ENCODE data around the gene FMNL2. TPM values are rescaled to one million over a fixed set of nuclear protein-coding genes. Genes with fewer than 3 reads are reported as not detected.

The FMNL2 gene
- total and polyA plus RNA-seq, 5 donors = 7.2 to 10.8 (median 9.4) TPM

GRCh38 chr2:152572031-152572430, 237.1 kb downstream of the FMNL2 start:
- ATAC-seq = no peak
- WGBS = 97% methylated on average over 1 of the region's 1 CpG
- no peaks in the 10 kb centered on the region for H3K9me3 ChIP-seq (ENCODE audit: control insufficient read depth, low read length)
- peaks cover 3% of the 10 kb centered on the region for H3K4me1 ChIP-seq (ENCODE audit: control insufficient read depth, insufficient read depth, low read length)
- H3K27me3 ChIP-seq (ENCODE audit: control insufficient read depth, insufficient read depth) = no peaks in the 10 kb centered on the region
- intact Hi-C loops (cut with DNase I) = loop anchor here in 1 of 4 donors (10.0 kb wide), 1 partner anchor 67 kb away; no protein-coding TSS in a partner anchor
- H3K4me3 ChIP-seq (ENCODE audit: low read length) = no peak overlapping the region
- no peak overlapping the region for H3K27ac ChIP-seq (ENCODE audit: low read length)
- DNase-seq = no peak

GRCh38 chr2:152573168-152573567, 238.2 kb downstream of the FMNL2 start:
- Histone ChIP-seq H3K27me3 (ENCODE audit: control insufficient read depth, insufficient read depth) (no peaks in the 10 kb centered on the region), H3K4me3 (ENCODE audit: low read length) (no peak overlapping the region), H3K4me1 (ENCODE audit: control insufficient read depth, insufficient read depth, low read length) (peaks cover 6% of the 10 kb centered on the region), H3K27ac (ENCODE audit: low read length) (no peak overlapping the region), H3K9me3 (ENCODE audit: control insufficient read depth, low read length) (no peaks in the 10 kb centered on the region)
- ATAC-seq (peak in 1 of 2 donors; percentile 21), DNase-seq (no peak)
- intact Hi-C loops (cut with DNase I) = loop anchor here in 1 of 4 donors (10.0 kb wide), 1 partner anchor 68 kb away; no protein-coding TSS in a partner anchor
- 65% methylated on average over 4 of the region's 4 CpGs for WGBS

- no peaks in the 10 kb centered on the region for H3K27me3 ChIP-seq (ENCODE audit: control insufficient read depth, insufficient read depth)
- peaks cover 2% of the 10 kb centered on the region for H3K4me1 ChIP-seq (ENCODE audit: control insufficient read depth, insufficient read depth, low read length)
- DNase-seq (no peak), ATAC-seq (no peak)
- H3K27ac ChIP-seq (ENCODE audit: low read length) = no peak overlapping the region
- 48% methylated on average over 1 of the region's 1 CpG for WGBS
- intact Hi-C loops (cut with DNase I) = loop anchor here in 1 of 4 donors (10.0 kb wide), 1 partner anchor 73 kb away; no protein-coding TSS in a partner anchor
- no peaks in the 10 kb centered on the region for H3K9me3 ChIP-seq (ENCODE audit: control insufficient read depth, low read length)
- H3K4me3 ChIP-seq (ENCODE audit: low read length) = no peak overlapping the region
Observed at GRCh38 chr2:152577579-152577978, 242.6 kb downstream of the FMNL2 start.

GRCh38 chr2:152578573-152578972, 243.6 kb downstream of the FMNL2 start:
- 78% methylated on average over 4 of the region's 4 CpGs for WGBS
- Histone ChIP-seq H3K4me1 (ENCODE audit: control insufficient read depth, insufficient read depth, low read length) (peaks cover 2% of the 10 kb centered on the region), H3K27me3 (ENCODE audit: control insufficient read depth, insufficient read depth) (no peaks in the 10 kb centered on the region), H3K9me3 (ENCODE audit: control insufficient read depth, low read length) (no peaks in the 10 kb centered on the region), H3K27ac (ENCODE audit: low read length) (no peak overlapping the region), H3K4me3 (ENCODE audit: low read length) (no peak overlapping the region)
- DNase-seq (no peak), ATAC-seq (no peak)
- intact Hi-C loops (cut with DNase I) = loop anchor here in 1 of 4 donors (10.0 kb wide), 1 partner anchor 74 kb away; no protein-coding TSS in a partner anchor

- ATAC-seq (no peak), DNase-seq (no peak)
- WGBS = 39% methylated on average over 3 of the region's 3 CpGs
- Histone ChIP-seq H3K4me3 (ENCODE audit: low read length) (no peak overlapping the region), H3K4me1 (ENCODE audit: control insufficient read depth, insufficient read depth, low read length) (peaks cover 2% of the 10 kb centered on the region), H3K27me3 (ENCODE audit: control insufficient read depth, insufficient read depth) (no peaks in the 10 kb centered on the region), H3K27ac (ENCODE audit: low read length) (no peak overlapping the region), H3K9me3 (ENCODE audit: control insufficient read depth, low read length) (no peaks in the 10 kb centered on the region)
- intact Hi-C loops (cut with DNase I) = no loop called here
Observed at GRCh38 chr2:152580714-152581113, 245.7 kb downstream of the FMNL2 start.

- no peak for DNase-seq
- Histone ChIP-seq H3K27me3 (ENCODE audit: control insufficient read depth, insufficient read depth) (no peaks in the 10 kb centered on the region), H3K9me3 (ENCODE audit: control insufficient read depth, low read length) (no peaks in the 10 kb centered on the region), H3K4me3 (ENCODE audit: low read length) (no peak overlapping the region), H3K27ac (ENCODE audit: low read length) (no peak overlapping the region), H3K4me1 (ENCODE audit: control insufficient read depth, insufficient read depth, low read length) (peaks cover 5% of the 10 kb centered on the region)
- WGBS = 84% methylated on average over 11 of the region's 11 CpGs
- ATAC-seq = peak in 1 of 2 donors; percentile 28
- intact Hi-C loops (cut with DNase I) = no loop called here
Observed at GRCh38 chr2:152581360-152581759, 246.4 kb downstream of the FMNL2 start.

- DNase-seq = no peak
- H3K27me3 ChIP-seq (ENCODE audit: control insufficient read depth, insufficient read depth) = no peaks in the 10 kb centered on the region
- ATAC-seq = no peak
- no peaks in the 10 kb centered on the region for H3K9me3 ChIP-seq (ENCODE audit: control insufficient read depth, low read length)
- 65% methylated on average over 2 of the region's 2 CpGs for WGBS
- intact Hi-C loops (cut with DNase I) = no loop called here
- H3K27ac ChIP-seq (ENCODE audit: low read length) = no peak overlapping the region
- H3K4me1 ChIP-seq (ENCODE audit: control insufficient read depth, insufficient read depth, low read length) = peaks cover 5% of the 10 kb centered on the region
- no peak overlapping the region for H3K4me3 ChIP-seq (ENCODE audit: low read length)
Observed at GRCh38 chr2:152582081-152582480, 247.1 kb downstream of the FMNL2 start.

- ATAC-seq (no peak), DNase-seq (no peak)
- Histone ChIP-seq H3K4me3 (ENCODE audit: low read length) (no peak overlapping the region), H3K4me1 (ENCODE audit: control insufficient read depth, insufficient read depth, low read length) (peaks cover 2% of the 10 kb centered on the region), H3K9me3 (ENCODE audit: control insufficient read depth, low read length) (no peaks in the 10 kb centered on the region), H3K27ac (ENCODE audit: low read length) (no peak overlapping the region), H3K27me3 (ENCODE audit: control insufficient read depth, insufficient read depth) (no peaks in the 10 kb centered on the region)
- WGBS = 88% methylated on average over 6 of the region's 6 CpGs
- intact Hi-C loops (cut with DNase I) = no loop called here
Observed at GRCh38 chr2:152583512-152584229, 248.7 kb downstream of the FMNL2 start.

GRCh38 chr2:152584301-152584700, 249.3 kb downstream of the FMNL2 start:
- DNase-seq (no peak), ATAC-seq (peak in 1 of 2 donors; percentile 36)
- no peaks in the 10 kb centered on the region for H3K9me3 ChIP-seq (ENCODE audit: control insufficient read depth, low read length)

GRCh38 chr2:152585830-152586484, 251.0 kb downstream of the FMNL2 start:
- intact Hi-C loops (cut with DNase I) = no loop called here

More at GRCh38 chr2:152584301-152584700, 249.3 kb downstream of the FMNL2 start:
- no peak overlapping the region for H3K4me3 ChIP-seq (ENCODE audit: low read length)
- H3K27ac ChIP-seq (ENCODE audit: low read length) = no peak overlapping the region
- intact Hi-C loops (cut with DNase I) = no loop called here
- H3K4me1 ChIP-seq (ENCODE audit: control insufficient read depth, insufficient read depth, low read length) = peaks cover 2% of the 10 kb centered on the region
- 66% methylated on average over 3 of the region's 3 CpGs for WGBS
- no peaks in the 10 kb centered on the region for H3K27me3 ChIP-seq (ENCODE audit: control insufficient read depth, insufficient read depth)

GRCh38 chr2:152587187-152587947, 252.4 kb downstream of the FMNL2 start:
- Histone ChIP-seq H3K4me3 (ENCODE audit: low read length) (no peak overlapping the region), H3K27me3 (ENCODE audit: control insufficient read depth, insufficient read depth) (no peaks in the 10 kb centered on the region), H3K9me3 (ENCODE audit: control insufficient read depth, low read length) (no peaks in the 10 kb centered on the region), H3K4me1 (ENCODE audit: control insufficient read depth, insufficient read depth, low read length) (peaks cover 2% of the 10 kb centered on the region), H3K27ac (ENCODE audit: low read length) (no peak overlapping the region)
- DNase-seq (no peak), ATAC-seq (no peak)
- intact Hi-C loops (cut with DNase I) = no loop called here
- WGBS = 92% methylated on average over 7 of the region's 7 CpGs

More at GRCh38 chr2:152585830-152586484, 251.0 kb downstream of the FMNL2 start:
- Histone ChIP-seq H3K4me3 (ENCODE audit: low read length) (no peak overlapping the region), H3K27ac (ENCODE audit: low read length) (no peak overlapping the region), H3K4me1 (ENCODE audit: control insufficient read depth, insufficient read depth, low read length) (peaks cover 2% of the 10 kb centered on the region), H3K9me3 (ENCODE audit: control insufficient read depth, low read length) (no peaks in the 10 kb centered on the region), H3K27me3 (ENCODE audit: control insufficient read depth, insufficient read depth) (no peaks in the 10 kb centered on the region)
- ATAC-seq (peak; percentile 81 to 82), DNase-seq (no peak)
- WGBS = 54% methylated on average over 3 of the region's 3 CpGs

Data from right cardiac atrium (tissue), 5 donors.